Measurements from ENCODE around the gene GSDME. TPM values are rescaled to one million over a fixed set of nuclear protein-coding genes. Genes with fewer than 3 reads are reported as not detected.

GSDME gene
- total and polyA plus RNA-seq, 2 of the 4 experiments (the other 2 are of a cell fraction): 75.2 to 78.7 TPM

DNA sequence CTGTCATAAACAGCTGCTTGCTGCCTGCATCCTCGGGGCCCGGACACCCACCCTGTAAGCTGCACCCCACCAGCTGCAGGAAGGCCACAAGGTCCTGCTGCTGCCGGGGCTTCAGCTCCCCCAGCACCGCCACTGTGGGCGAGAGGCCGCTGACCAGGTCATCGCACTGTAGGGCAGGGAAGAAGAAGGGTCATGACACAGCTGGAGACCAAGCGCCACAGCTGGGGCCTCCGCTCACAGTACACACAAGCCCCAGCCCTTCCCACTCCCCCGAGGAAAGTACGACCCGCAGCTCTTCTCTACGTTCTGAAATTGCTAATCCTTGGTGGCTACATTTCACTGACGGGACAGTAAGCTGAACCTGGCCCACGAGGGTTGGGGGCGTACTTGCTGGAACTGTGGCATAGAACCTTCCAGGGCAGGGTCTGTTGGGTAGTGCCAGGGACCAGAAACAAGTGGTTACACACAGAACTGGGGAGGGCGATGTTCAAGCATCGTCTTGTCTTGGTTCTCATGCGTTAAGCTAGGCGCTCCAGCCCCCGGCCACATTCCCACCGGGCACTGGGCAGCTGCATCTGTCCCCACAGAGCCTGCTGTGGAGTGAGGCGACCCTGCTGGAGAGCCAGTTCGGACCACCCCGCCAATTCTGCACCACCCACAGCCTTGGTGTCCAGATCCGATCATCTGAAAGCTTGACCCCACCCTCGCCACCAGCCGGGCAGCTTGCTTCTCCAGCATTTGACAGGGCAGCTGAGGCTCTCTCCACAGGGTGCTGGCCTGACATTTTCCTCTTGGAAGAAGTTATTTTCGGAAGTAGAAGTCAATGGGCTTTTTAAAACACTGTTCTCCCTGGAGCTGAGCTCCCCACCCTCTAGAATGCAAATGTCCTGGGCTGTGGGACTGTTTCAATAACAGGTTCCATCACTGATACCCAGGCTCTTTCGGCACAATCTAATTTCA lies 50.8 kb downstream of the GSDME start:
- Histone ChIP-seq H4K5ac (ENCODE audit: low read depth, low read length) (no peak overlapping the region), H3K79me1 (ENCODE audit: low read depth in 1 of 2, low read length in 2 of 2) (peaks cover 8 to 31% of the 10 kb centered on the region in 2 experiments; a peak in 3 of 4 replicates), H3K4ac (ENCODE audit: low read depth, low read length) (no peak overlapping the region), H2AK9ac (replicated peaks; ENCODE audit: low read depth, low read length, poor library complexity) (peak overlapping the region; percentile 23), H3K9me3 (ENCODE audit: control insufficient read depth, insufficient read depth, low read length) (no peaks in the 10 kb centered on the region), H3K56ac (ENCODE audit: extremely low read depth, insufficient read depth, low read length) (no peak overlapping the region), H2BK20ac (ENCODE audit: low read depth, low read length) (no peak overlapping the region), H4K91ac (ENCODE audit: insufficient read depth, low read depth, low read length) (peak overlapping the region; percentile 2; the same call in 1 of the 2 replicates), H3K4me2 (ENCODE audit: low read depth, low read length) (no peak overlapping the region), H2BK15ac (ENCODE audit: low read depth, low read length) (no peak overlapping the region), H3K9me1 (ENCODE audit: insufficient read depth, low read length) (peaks cover 36% of the 10 kb centered on the region), H3K18ac (ENCODE audit: low read depth, low read length) (no peak overlapping the region), H3K36me3 (ENCODE audit: control insufficient read depth, insufficient read depth, low read length) (peaks cover 12% of the 10 kb centered on the region; the same call in 1 of the 2 replicates), H3K27me3 (ENCODE audit: control insufficient read depth, insufficient read depth, low read length) (no peaks in the 10 kb centered on the region), H3K4me3 (ENCODE audit: insufficient read depth, low read depth, low read length) (no peak overlapping the region), H4K8ac (ENCODE audit: low read depth in 2 of 2, low read length in 2 of 2) (no peak overlapping the region), H3K4me1 (ENCODE audit: control insufficient read depth, insufficient read depth, low read length) (peaks cover 29% of the 10 kb centered on the region), H3K23ac (ENCODE audit: low read depth, low read length) (no peak overlapping the region), H3K27ac (ENCODE audit: insufficient read depth, low read length) (no peak overlapping the region), H2BK5ac (ENCODE audit: low read depth, low read length, poor library complexity, severe bottlenecking) (no peak overlapping the region), H2AFZ (replicated peaks; ENCODE audit: low read length, poor library complexity) (no peak overlapping the region), H3K9ac (ENCODE audit: low read depth, low read length) (no peak overlapping the region), H2BK120ac (ENCODE audit: low read depth, low read length) (no peak overlapping the region), H2AK5ac (ENCODE audit: low read depth, low read length) (no peak overlapping the region), H4K20me1 (ENCODE audit: insufficient read depth, low read length) (peaks cover 7% of the 10 kb centered on the region; the same call in 1 of the 2 replicates), H3K14ac (replicated peaks; ENCODE audit: low read depth, low read length) (no peak overlapping the region)
- 100% methylated on average over 3 of the region's 30 CpGs; no CpG with 5 or more reads in 1 of the 2 experiments for WGBS, 2 experiments (ENCODE audit: extremely low coverage in 2 of 2, insufficient read length in 1 of 2)
- in situ Hi-C loops (cut with MboI; ENCODE audit: low sequenced_read_pairs) (no loop called here), dilution Hi-C loops (cut with HindIII; ENCODE audit: low sequenced_read_pairs, unreplicated experiment) (no loop called here), intact Hi-C loops (cut with micrococcal nuclease) (loop anchor here (10.0 kb wide), 1 partner anchor 98 kb away; no protein-coding TSS in a partner anchor)
- ChIA-PET CTCF (interaction anchor here (1.0 kb wide), 1 partner anchor 9 kb away, joined by 3 read pairs; no protein-coding TSS in a partner anchor), POLR2A (ENCODE audit: unreplicated experiment) (no interaction called here)
- no TSS peak for BruUV-seq (replicated peaks)
- DNase-seq: no peak
- TF ChIP-seq POLR2A (IDR thresholded peaks at IDR 0.05; ENCODE audit: low read depth, low read length): no peak
- ATAC-seq (ENCODE audit: low read depth): no peak
